Endothelial cell of umbilical vein (primary cell): ENCODE data around the gene HMHB1. TPM values are rescaled to one million over a fixed set of nuclear protein-coding genes. Genes with fewer than 3 reads are reported as not detected.

ENCODE experiments used
- BruUV-seq: library from RNA; stranded (reverse); fragments of 400-500 nt; replicated peaks from 2 replicates; lab custom pipeline; 2021; lab: Mats Ljungman, UMichigan
- CTCF ChIA-PET: fragments of 300-600, 350-600 bp; sonication (Branson Sonifier 250); formaldehyde crosslinking; loops from one replicate; lab custom pipeline; 2021; ENCODE audit warnings: antibody characterized with exemption, inconsistent platforms; lab: Charles Lee
- POLR2A ChIA-PET: fragments of 300-600, 350-600 bp; sonication (Branson Sonifier 250); formaldehyde crosslinking; loops from one replicate; lab custom pipeline; 2021; ENCODE audit warnings: antibody characterized with exemption, inconsistent platforms; lab: Charles Lee
- DNase-seq: peaks from one replicate; pipeline ENCODE4 v3.0.0-alpha.2; 2011; ENCODE audit warnings: low read depth, low spot score
- FAIRE-seq: peaks from 2 replicates; lab custom pipeline; 2011; peaks lifted over from hg19 to GRCh38; lab: Jason Lieb, UNC
- H2AFZ ChIP-seq: 2 replicates; pipeline ENCODE4 v1.6.0; 2012; ENCODE audit warnings: low read depth, low read length, control low read depth, inconsistent platforms
- H3K27ac ChIP-seq: 2 replicates; pipeline ENCODE4 v1.5.1; 2011; ENCODE audit warnings: low read depth, mild to moderate bottlenecking, control low read depth, low read length, moderate library complexity; ENCODE audit not compliant: insufficient read depth
- H3K27me3 ChIP-seq, 2 experiments: 2 replicates each; pipeline versions ENCODE4 v1.6.0 to v1.6.1; 2011; ENCODE audit warnings: low read length in 2 of 2, mixed read lengths in 1 of 2; ENCODE audit not compliant: control insufficient read depth in 2 of 2, insufficient read depth in 2 of 2
- H3K36me3 ChIP-seq, 2 experiments: 2 replicates in 1 of 2; 3 replicates in 1 of 2; pipeline ENCODE4 v1.5.1; 2011; ENCODE audit warnings: low read length in 2 of 2, mild to moderate bottlenecking in 1 of 2, moderate library complexity in 1 of 2; ENCODE audit not compliant: control insufficient read depth in 2 of 2, insufficient read depth in 2 of 2; ENCODE audit errors: extremely low read depth in 1 of 2
- H3K4me1 ChIP-seq: 3 replicates; pipeline ENCODE4 v1.5.1; 2011; ENCODE audit warnings: mild to moderate bottlenecking, low read length; ENCODE audit not compliant: control insufficient read depth, insufficient read depth; ENCODE audit errors: extremely low read depth
- H3K4me2 ChIP-seq: 2 replicates; pipeline ENCODE4 v1.6.1; 2011; ENCODE audit warnings: low read length, control low read depth, mixed read lengths; ENCODE audit not compliant: insufficient read depth
- H3K4me3 ChIP-seq, 3 experiments: fragments of 200-600 bp in 1 of 3; sonication (generic), shearing (Covaris generic) in 1 of 3; replicated peaks in 1 of 3; 2 replicates each; pipeline ENCODE4 v1.5.1; 2011 to 2016; ENCODE audit warnings: control low read depth in 3 of 3, low read length in 3 of 3, mild to moderate bottlenecking in 2 of 3, inconsistent platforms in 1 of 3, low read depth in 1 of 3, moderate library complexity in 1 of 3; ENCODE audit not compliant: insufficient read depth in 1 of 3
- H3K79me2 ChIP-seq: 2 replicates; pipeline ENCODE4 v1.6.0; 2012; ENCODE audit warnings: low read length, inconsistent platforms; ENCODE audit not compliant: control insufficient read depth, insufficient read depth
- H3K9ac ChIP-seq: replicated peaks from 2 replicates; pipeline ENCODE3; 2011; ENCODE audit warnings: low read length, control low read depth; ENCODE audit not compliant: insufficient read depth; ENCODE audit errors: extremely low read depth
- H3K9me1 ChIP-seq: replicated peaks from 3 replicates; pipeline ENCODE4 v1.6.0; 2011; ENCODE audit warnings: mild to moderate bottlenecking, low read length; ENCODE audit not compliant: control insufficient read depth, insufficient read depth; ENCODE audit errors: extremely low read depth
- H3K9me3 ChIP-seq: replicated peaks from 2 replicates; pipeline ENCODE4 v1.5.1; 2012; ENCODE audit warnings: low read length, inconsistent platforms; ENCODE audit not compliant: control insufficient read depth, insufficient read depth
- H4K20me1 ChIP-seq: replicated peaks from 2 replicates; pipeline ENCODE3; 2011; ENCODE audit warnings: mild to moderate bottlenecking, low read length; ENCODE audit not compliant: control insufficient read depth, insufficient read depth; ENCODE audit errors: extremely low read depth
- CTCF ChIP-seq, 2 donors: IDR thresholded peaks; 1 replicate in 1 of 2; 2 replicates in 1 of 2; pipeline ENCODE4 v1.5.1; 2011; ENCODE audit warnings: low read length in 2 of 2, mild to moderate bottlenecking in 2 of 2, moderate library complexity in 2 of 2, control low read depth in 1 of 2, inconsistent platforms in 1 of 2, low read depth in 1 of 2; ENCODE audit not compliant: insufficient read depth in 1 of 2; ENCODE audit errors: extremely low read depth in 1 of 2
- EZH2 ChIP-seq: IDR thresholded peaks from 2 replicates; pipeline ENCODE4 v1.6.1; 2012; ENCODE audit warnings: borderline replicate concordance, low read depth, mild to moderate bottlenecking, moderate library complexity, low read length, inconsistent platforms; ENCODE audit not compliant: severe bottlenecking
- FOS ChIP-seq: IDR thresholded peaks from 2 replicates; pipeline ENCODE4 v1.6.1; 2011; ENCODE audit warnings: mild to moderate bottlenecking, low read length, moderate library complexity, borderline replicate concordance; ENCODE audit not compliant: insufficient read depth
- GATA2 ChIP-seq: IDR thresholded peaks from 2 replicates; pipeline ENCODE4 v1.7.0; 2011; ENCODE audit warnings: low read depth, mild to moderate bottlenecking, moderate library complexity, mixed read lengths, low read length; ENCODE audit not compliant: insufficient read length, insufficient read depth
- JUN ChIP-seq: IDR thresholded peaks from 2 replicates; pipeline ENCODE4 v1.6.1; 2011; ENCODE audit warnings: borderline replicate concordance, low read depth; ENCODE audit not compliant: insufficient read length, insufficient read depth
- MAX ChIP-seq: IDR thresholded peaks from 2 replicates; pipeline ENCODE4 v1.6.1; 2011; ENCODE audit not compliant: insufficient read depth, insufficient read length
- MYC ChIP-seq: IDR thresholded peaks from one replicate; pipeline ENCODE4 v1.6.1; 2011; ENCODE audit warnings: mild to moderate bottlenecking, low read depth, low read length
- POLR2A ChIP-seq: IDR thresholded peaks from 2 replicates; pipeline ENCODE4 v1.6.1; 2012; ENCODE audit warnings: low read depth, mild to moderate bottlenecking, control low read depth, low read length
- POLR2AphosphoS5 ChIP-seq: IDR thresholded peaks from 2 replicates; pipeline ENCODE4 v1.6.1; 2012; ENCODE audit warnings: low read depth, mild to moderate bottlenecking, control low read depth, low read length, moderate library complexity; ENCODE audit not compliant: insufficient read depth
- dilution Hi-C: fragments of 300-500 bp; cut with MboI; formaldehyde crosslinking; loops from one replicate; pipeline ENCODE4 v1.15.0; 2019; ENCODE audit warnings: low sequenced_read_pairs; ENCODE audit not compliant: extremely low pct_ligation_motif_present
- intact Hi-C: fragments of 100-400 bp; cut with micrococcal nuclease; formaldehyde crosslinking; loops from one replicate; pipeline ENCODE4 v1.10.0; 2022
- polyA plus RNA-seq, 4 experiments: library from polyadenylated mRNA; depleted of rRNA in 3 of 4; stranded (reverse) in 3 of 4; unstranded in 1 of 4; fragments of >200 nt; gene quantifications; 2 replicates each; pipeline versions ENCODE4 v1.2.1 to v1.2.3, GENCODE V29; 2011 to 2012; ENCODE audit warnings: missing spikeins in 1 of 4
- total RNA-seq: library from RNA; stranded (reverse); gene quantifications from 2 replicates; pipeline ENCODE4 v1.2.3, GENCODE V29; 2021

The HMHB1 gene
- total and polyA plus RNA-seq, 2 donors (not counting 3 experiments of a cell fraction or from before 2014, with no cell fraction given): not detected

- no peak overlapping the region for H3K9ac ChIP-seq
- intact Hi-C loops: no loop called here
- dilution Hi-C loops: no loop called here
- no peaks in the 10 kb centered on the region for H3K9me1 ChIP-seq
- POLR2A ChIA-PET: no interaction called here
- no peaks in the 10 kb centered on the region for H3K9me3 ChIP-seq
- H3K27me3 ChIP-seq: no peaks in the 10 kb centered on the region
- TF ChIP-seq MYC (no peak), GATA2 (no peak)
- H3K36me3 ChIP-seq: no peaks in the 10 kb centered on the region
- H3K4me3 ChIP-seq: no peak overlapping the region
- FAIRE-seq: no peak
- peak overlapping the region; percentile 81 for H2AFZ ChIP-seq
- H3K4me1 ChIP-seq: no peaks in the 10 kb centered on the region
- peak; percentile 25 for DNase-seq
- CTCF ChIA-PET: interaction anchor here (0.9 kb wide), 1 partner anchor 25 kb away, joined by 3 read pairs; no protein-coding TSS in a partner anchor
- no peak overlapping the region for H3K27ac ChIP-seq
- no peaks in the 10 kb centered on the region for H4K20me1 ChIP-seq
- no peak overlapping the region for H3K4me2 ChIP-seq
- BruUV-seq: no TSS peak
- H3K79me2 ChIP-seq: no peaks in the 10 kb centered on the region
Measured at GRCh38 chr5:143850050-143850683, 38.2 kb downstream of the HMHB1 start.

- Histone ChIP-seq H3K27me3 (no peaks in the 10 kb centered on the region), H3K79me2 (no peaks in the 10 kb centered on the region), H4K20me1 (no peaks in the 10 kb centered on the region), H3K9me3 (no peaks in the 10 kb centered on the region), H3K4me3 (no peak overlapping the region), H3K4me2 (no peak overlapping the region), H3K9ac (no peak overlapping the region), H2AFZ (no peak overlapping the region), H3K4me1 (no peaks in the 10 kb centered on the region), H3K27ac (no peak overlapping the region), H3K36me3 (no peaks in the 10 kb centered on the region), H3K9me1 (no peaks in the 10 kb centered on the region)
- DNase-seq (no peak), FAIRE-seq (peak; percentile 4)
- POLR2A ChIA-PET: no interaction called here
- BruUV-seq: no TSS peak
- CTCF ChIA-PET: no interaction called here
- dilution Hi-C loops (no loop called here), intact Hi-C loops (no loop called here)
- TF ChIP-seq FOS (no peak), EZH2 (no peak), MYC (no peak), GATA2 (no peak), POLR2AphosphoS5 (no peak), CTCF (IDR thresholded peaks at IDR 0.05; ENCODE audit: extremely low read depth in 1 of 2, insufficient read depth in 1 of 2, low read depth in 1 of 2, low read length in 2 of 2) (no peak), POLR2A (no peak), MAX (no peak), JUN (no peak)
Measured at GRCh38 chr5:143851383-143851782, 39.4 kb downstream of the HMHB1 start.
